NCI-H2196 treated with DMSO at 0.1 percent for 48 hours (cell line): Measurements from ENCODE around the gene ETNPPL.
"Not testable (repeated sequence)": the region's sequence is repeated elsewhere in the genome, so short reads cannot be mapped to it uniquely, and the experiment has no call there.

Experiments
- DNase-seq: peaks from one replicate; lab custom pipeline; 2025; ENCODE audit not compliant: unreplicated experiment; lab: John Stamatoyannopoulos, UW

Gene ETNPPL

DNA sequence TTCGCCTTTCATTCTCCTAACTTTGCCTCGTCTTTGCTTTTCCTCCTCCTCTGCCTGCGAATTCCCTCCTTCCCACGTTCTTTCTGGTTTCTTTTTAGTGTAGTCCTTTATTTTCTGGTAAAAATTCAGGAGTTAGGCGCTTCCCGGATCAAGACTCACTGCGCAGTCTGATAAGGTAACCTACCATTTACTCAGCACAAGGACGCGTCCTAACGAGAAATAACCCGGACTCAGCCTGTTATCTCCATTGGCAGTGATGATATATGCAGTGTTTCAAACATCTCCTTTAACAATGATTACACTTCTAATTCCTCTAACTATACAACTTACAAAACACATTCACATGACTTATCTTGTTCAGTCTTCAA is 357 bp upstream of the ETNPPL start:
- no peak for DNase-seq

DNA sequence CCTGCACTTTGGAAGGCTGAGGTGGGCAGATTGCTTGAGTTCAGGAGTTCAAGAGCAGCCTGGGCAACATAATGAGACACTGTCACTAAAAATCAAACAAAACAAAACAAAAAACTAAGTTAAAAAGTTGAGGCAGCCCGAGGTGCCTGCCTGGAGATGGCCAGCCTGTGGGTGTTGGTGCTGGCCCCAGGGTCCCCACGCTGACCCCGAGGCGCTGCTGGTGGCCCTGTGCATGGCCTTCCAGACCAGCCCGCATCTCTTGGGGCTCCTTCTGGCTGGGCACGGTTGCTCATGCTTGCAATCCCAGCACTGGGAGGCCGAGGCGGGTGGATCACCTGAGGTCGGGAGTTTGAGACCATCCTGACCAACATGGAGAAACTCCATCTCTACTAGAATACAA is 4.4 kb downstream of the ETNPPL start:
- no peak for DNase-seq

DNA sequence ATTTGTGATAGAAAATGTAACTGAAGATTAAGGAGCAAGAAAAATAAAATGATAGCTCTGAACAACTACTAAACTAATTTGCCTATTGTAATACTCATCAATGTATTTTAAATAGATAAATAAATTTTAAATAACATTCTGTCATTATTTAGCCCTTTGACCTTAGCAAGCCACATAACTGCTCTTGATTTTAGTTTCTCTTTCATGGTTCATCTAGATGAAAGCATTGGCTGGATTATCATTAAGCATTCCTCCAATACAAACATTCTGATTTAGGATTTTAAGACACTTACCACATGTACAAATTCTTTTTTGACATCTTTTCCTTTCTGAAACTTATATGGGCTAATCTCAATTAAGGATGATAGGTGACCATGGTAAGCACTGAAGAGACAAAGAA is 8.5 kb downstream of the ETNPPL start:
- no peak for DNase-seq

DNA sequence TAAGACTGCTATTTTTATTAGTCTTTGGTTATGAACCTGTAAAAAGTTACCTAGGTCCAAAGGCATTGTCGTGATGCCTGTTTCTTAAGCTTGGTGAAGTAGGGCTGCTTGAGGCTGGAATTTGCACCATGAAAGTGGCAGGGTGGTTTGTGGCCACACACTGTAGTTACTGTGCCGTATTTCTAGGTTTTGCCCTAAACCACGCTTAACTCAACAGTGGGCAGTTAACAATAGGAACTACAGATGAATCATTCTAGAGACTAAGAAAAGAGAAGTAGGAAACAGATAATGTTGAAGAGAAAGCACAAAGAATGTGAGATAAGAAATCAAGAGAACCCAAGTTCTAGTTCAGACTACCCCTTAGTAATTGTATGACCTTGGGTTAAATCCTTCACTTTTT is 11.5 kb downstream of the ETNPPL start:
- DNase-seq = no peak

DNA sequence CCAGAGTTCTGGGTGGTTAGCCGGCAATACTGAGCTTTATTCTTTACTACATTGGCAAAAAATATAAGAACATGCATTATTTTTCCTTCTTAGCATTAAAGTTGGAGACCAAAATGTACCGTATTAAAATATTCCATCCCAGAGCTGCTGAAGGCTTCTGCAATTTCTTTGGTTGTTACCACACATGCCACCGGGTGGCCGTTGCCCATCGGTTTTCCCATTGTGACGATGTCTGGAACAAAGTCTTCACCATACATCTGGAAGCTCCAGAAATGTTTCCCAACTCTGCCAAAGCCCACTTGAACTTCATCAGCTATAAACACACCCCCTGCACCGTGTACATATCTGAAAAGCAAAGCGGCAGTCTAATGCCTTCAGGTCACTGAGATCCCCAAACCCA is 13.7 kb downstream of the ETNPPL start:
- no peak for DNase-seq

DNA sequence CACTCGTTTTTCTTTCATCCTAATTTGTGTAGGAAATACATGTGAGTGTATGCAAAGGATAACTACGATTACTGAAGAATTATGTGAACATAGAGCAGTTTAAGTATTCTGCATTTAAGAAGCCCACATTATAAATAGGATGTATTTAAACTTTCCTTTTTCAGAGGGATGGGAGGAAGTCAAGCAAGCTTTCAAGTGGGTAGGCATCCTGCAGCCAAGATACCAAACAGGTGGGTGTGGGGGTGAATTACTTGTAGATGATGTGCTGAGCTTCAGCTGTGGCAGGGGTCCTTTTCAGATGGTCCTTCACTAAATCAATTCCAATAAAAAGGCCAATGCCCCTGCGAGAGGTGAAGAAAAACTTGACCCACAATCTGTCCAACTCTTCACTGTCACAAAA is 16.3 kb downstream of the ETNPPL start:
- no peak for DNase-seq

DNA sequence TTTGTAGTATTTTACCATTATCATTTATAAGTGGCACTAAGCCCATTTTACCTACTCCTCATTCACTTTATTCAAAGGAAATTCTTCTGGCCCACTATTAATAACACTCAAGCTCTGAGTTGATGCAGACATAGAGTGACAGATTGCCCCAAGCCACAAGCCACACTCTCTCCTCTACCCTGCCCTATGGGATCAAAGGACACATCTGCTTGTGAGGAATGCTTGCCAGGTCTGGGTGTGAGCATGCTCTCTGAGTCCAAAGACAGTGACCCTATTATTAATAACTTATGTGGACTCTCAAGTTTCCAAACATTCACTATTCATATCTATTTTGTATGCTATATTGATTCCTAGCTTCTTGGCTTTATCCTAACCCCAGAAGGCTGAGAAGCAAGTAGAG is 18.5 kb downstream of the ETNPPL start:
- DNase-seq = no peak

DNA sequence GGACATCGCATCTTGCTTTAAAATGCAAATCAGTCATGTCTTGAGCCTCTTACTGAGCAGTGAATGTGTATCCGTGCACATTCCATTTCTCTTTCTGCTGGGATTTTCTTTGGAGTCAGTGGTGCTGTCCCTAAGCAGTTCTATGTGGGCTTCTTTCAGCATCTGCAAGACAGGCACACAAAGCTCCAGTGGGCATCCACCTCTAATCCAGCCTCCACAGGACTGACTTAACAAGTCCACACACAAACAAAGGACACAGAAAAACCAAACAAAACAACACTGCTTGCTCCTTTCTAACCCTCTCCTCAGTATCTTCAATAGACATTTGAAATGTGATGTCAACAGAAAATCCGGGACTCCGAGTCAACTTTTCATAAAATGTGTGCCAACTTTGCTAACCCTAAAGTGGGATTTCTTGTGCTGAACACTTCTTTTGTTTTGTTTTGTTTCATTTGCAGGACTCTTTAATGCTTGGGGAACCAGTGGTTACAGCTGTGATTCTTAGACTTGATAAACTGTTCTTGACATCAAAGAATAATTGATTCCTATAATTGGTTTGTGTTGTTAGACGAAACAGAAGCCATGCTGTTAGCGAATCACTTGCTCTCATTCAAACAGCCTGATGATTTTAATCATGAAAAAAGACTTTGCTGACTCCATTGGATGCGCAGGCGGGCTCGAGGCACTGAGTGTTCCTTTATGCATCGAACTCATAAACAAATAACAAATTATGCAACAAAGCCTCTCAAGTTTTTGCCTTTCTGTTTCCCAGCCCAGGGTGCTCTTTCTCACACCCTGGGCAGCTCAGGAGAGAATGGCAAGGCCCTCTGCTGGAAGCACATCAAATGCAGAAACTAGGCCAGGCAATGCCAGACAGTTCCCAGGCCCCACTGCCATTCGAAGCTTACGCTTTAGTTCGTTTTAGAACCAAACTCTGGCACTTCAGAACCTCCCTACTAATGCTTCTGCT is 20.1 kb downstream of the ETNPPL start:
- no peak for DNase-seq

DNA sequence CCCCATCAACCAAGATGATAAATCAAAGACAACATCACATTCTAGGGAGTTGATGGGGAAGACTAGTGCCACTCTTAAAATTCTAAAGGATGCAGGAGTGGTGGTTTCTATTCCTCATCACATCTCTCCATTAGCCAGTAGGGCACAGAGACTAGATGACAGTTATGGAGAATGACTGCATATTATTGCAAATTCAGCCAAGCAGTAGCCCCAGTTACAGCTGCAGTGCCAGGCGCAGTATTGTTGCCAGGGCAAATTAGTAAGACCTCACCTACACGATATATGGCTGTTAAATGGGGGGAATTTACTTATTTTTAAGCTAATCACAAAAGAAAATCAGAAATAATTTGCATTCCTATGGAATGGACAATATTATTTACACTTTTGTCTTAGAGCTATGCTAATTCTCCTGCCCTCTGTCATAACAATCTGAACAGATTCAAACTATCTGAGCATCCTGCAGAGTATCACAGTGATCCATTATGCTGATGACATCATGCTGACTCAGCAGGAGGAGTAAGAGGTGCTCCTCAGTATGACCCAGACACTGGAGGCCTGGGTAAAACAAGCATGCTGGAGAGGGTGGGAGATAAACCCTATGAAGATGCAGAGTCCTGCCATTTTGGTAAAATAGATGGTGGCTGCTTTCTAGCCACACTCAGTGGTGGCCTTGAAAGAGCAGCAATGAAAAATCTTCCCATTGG is 24.7 kb downstream of the ETNPPL start:
- DNase-seq = no peak

DNA sequence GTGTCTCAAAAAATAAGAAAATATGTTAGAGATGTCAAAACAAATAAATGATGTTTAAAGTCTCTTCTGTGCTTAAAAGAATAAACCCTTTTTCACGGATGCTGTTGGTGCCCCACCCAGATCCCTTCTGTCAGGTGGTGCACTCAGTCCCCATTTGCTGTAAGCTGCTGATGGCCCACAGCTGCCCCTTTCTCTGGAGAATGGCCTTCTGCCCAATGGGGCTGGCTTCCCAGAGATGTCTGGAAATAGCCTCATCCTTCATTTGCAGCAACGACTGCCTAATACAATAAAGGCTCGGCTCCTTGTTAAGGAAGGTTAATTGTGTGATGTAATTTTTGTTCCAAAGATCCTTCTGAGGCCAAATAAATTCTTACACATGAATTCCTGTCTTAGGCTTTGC is 31.8 kb downstream of the ETNPPL start:
- DNase-seq = no peak

DNA sequence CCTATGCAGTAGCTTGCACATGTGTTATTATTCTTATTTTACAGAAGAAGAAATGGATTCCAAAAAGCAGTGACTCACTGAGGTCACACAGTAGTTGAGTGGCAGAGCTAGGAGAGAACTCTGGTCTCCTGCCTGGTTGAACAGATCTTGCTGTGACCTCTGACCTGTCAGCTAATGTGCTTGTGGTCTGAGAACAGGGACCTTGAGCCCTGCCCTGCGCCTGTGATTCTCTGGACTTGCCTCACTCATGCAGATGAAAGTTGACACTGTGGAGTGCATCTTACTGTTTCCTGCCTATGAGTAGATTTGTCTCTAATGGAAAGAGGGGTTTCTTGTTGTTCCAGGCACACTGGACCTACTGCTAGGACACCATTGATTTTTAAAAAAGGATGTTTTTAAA is 32.3 kb downstream of the ETNPPL start:
- DNase-seq = no peak

DNA sequence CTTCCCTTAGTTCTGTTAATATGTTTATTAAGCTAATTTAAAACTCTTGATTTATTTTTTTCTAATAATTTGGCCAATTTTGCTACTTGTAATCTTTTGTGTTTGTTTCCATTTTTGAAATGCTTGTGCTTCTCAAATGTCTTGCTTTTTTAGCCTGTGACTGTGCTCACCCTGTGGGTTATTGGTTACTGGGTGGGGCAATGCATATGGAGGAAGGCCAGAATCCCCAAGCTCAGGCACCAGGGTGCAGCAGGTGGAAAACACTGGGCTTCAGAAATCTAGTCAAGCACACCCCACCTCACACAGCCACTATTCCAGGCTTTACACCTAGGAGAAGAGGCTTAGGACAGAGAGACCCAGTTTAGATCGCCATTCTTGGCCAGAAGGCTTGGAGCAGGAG is 33.1 kb downstream of the ETNPPL start:
- DNase-seq = no peak

DNA sequence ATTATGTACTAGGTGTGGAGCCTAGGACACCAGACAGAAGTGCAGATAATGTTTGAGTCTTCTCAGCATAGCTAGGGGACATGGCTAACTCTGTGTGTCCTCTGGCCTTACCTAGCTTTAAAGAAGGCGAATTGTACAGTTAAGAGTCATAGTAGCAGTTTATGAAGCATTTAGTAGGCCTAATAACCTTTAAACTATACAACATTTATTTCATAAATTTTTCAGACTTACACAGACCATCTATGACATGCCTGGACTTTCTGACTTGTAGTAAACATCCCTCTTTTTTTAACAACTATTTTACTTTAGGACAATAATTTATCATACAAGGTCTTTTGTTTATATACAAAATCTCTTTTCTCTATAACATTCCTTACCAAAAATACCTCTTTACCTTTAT is 37.4 kb downstream of the ETNPPL start:
- no peak for DNase-seq

DNA sequence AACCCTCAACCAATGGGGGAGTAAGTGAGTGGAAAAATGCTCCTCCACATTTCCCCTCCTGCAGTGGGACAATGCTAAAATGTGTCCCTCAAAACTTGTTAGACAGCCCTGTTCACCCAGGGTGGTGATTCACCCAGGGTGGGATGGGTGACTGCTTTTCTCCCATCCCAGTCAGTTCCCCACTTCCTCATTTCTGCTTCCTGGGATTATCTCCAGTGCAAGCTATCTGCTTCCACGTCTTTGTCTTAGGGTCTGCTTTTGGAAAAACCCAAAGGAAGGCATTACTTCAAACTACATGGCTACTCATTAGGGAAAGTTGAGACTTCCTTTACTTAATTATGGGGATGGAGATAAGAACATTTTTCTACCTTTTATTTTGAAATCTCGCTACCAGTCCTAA is 45.5 kb downstream of the ETNPPL start:
- no peak for DNase-seq

DNA sequence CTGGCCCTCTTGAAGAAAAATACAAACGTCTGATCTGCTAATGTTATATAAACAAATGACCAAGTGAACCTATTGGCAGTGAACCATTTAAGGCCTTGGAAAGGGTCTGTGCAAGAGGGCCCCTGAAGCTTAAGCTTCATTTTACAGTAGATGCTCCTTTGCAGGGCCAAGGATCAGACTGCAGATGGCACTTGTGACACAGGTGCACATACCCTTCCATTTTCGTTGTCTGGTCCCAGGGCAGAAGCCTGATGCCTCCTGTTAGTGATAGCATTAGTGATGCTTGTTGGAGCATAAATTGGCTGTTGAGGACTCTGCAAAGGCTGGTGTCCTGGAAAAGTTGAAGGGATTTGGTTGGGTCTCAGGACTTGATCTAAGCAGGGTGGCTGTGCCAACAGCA is 46.5 kb downstream of the ETNPPL start:
- no peak for DNase-seq

DNA sequence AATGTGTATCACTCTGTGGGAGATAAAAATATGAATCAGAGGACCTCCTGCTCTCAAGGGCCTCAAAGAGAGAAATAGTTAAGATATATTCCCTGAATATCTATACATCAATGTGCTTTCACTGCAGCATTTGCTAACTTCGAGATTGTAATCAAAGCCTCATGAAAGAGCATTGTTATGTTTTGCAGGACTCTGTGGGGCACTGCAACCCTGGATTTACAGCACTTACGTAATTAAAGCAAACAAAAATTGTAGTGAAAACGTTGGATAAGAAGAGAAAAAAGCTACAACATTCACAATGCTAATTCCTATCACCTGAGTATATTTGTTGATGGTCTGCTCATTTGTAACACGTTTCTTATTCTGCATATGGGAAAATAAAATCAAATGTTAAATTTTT is 48.0 kb downstream of the ETNPPL start:
- no peak for DNase-seq

DNA sequence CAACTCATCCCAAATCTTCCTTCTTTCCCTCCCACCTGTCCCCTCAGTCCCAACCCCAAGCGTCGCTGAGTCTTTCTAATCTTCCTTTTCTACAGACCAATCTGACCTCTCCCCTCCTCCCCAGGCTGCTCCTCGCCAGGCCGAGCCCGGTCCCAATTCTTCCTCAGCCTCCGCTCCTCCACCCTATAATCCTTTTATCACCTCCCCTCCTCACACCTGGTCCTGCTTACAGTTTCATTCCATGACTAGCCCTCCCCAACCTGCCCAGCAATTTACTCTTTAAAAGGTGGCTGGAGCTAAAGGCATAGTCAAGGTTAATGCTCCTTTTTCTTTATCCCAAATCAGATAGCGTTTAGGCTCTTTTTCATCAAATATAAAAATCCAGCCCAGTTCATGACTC is 52.3 kb downstream of the ETNPPL start:
- not testable (repeated sequence) for DNase-seq

DNA sequence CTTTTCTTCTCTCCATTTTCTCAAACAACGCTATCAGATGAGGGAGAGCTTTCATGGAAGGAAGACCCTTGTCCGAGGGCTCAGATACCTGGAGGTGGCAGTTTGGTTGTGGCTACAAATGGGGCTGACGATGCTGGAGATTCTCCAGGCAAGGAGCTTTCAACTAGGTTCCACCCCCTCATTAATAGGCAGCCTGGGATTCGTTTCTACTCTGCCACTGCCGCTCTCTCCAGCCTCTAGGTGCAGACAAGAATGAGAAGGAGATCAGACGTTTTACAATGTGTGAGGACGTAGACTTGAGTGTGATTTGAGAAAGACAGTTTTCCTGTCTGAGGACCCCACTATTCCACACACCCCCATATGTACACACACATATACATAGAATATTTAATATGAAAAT is 53.1 kb downstream of the ETNPPL start:
- no peak for DNase-seq

DNA sequence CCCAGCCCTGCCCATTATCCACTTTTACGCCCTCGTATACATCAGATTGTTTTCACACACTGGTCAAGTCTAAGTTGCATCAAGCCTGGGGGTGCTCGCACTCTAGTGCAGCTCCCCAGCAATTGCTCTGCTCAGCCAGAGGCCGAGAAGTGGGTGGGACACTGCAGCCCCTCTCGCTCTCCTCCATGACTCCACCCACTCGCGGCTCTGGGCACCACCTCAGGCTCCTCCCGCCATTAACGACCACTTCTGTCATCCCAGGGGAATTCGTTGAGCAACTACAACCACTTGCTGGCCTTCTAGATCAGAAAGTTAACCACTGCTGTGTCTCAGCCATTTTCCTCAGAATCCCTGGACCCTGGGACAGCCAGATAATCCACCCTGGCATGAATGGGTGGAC is 53.6 kb downstream of the ETNPPL start:
- no peak for DNase-seq

DNA sequence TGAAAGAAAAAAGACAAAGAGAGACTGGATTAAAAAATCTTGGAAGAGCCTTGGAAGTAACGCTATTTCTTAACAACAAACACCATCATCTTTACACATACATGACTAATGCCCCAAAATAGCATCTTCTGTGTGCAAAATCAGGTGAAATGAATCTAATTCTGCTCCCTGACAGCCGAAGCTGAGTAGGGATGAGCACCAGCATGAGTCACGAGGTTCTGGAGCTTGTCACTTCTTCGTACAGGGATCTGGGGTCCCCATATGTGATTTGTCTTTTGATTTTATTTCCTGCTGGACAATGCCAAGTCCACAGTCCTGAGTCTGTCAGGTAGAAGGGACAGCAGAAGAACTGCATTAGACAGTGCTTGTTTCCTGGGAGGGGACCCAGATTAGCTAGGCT is 56.6 kb downstream of the ETNPPL start:
- no peak for DNase-seq

DNA sequence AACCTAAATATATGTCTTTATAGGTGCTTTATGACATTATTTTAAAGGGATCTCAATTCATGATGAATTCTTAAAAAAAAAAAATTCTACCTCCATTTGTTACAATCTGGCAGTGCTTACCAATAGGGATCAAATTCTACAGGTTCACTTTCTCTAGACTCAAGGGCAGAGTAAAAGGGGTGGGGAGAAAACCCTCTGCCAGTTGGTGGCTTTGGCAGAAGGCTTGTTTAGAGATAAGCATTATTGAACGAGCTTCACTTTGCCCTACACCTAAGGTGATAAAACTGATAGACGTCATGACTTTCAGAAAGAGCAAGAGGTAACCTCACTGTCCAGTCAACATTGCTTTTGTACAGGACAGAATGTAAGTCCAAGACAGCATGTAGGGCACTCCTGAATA is 58.9 kb downstream of the ETNPPL start:
- no peak for DNase-seq

DNA sequence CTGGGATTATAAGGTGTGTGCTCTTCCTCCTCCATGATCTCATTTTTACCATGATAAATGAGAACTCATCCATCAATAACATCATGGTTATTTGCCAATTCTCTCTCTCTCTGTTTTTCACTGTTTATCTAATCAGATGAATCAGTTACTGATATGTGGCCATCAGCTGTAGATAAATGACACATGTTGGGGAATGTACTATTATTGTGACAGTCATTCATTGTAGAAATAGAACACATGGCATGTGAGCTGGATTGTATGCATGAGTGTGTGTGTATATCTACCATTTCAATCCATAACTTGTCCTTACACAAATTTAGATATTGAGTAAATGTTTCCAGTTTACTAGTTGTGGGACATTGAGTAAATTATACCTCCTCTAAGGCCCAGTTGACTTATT is 59.5 kb downstream of the ETNPPL start:
- no peak for DNase-seq

DNA sequence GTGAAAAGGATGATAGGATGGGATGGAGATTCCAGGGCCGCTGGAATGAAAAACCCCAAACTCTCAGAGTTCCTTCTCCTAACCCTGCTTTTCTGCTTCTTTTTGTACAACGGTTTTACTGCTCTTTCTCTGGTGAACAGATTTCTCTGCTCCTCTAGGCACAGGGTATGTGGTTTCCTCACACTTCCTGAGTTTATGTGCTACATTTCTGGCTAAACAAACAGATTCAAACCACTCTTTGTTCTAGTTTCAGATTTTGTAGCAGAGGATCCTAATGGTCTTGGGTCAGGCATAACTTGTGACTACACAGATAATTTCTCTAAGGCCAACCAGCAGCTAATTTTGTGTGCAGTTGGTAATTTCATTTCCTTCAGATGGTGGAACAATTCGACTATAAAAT is 59.9 kb downstream of the ETNPPL start:
- DNase-seq = no peak
